Measurements from ENCODE around the gene HNRNPUL1. TPM values are rescaled to one million over a fixed set of nuclear protein-coding genes. Genes with fewer than 3 reads are reported as not detected.

Gene HNRNPUL1
- total and polyA plus RNA-seq, 9 of the 15 experiments (the other 6 are each of a cell fraction or from before 2014, with no cell fraction given), result 7.3 to 211 (median 85.0) TPM

DNA sequence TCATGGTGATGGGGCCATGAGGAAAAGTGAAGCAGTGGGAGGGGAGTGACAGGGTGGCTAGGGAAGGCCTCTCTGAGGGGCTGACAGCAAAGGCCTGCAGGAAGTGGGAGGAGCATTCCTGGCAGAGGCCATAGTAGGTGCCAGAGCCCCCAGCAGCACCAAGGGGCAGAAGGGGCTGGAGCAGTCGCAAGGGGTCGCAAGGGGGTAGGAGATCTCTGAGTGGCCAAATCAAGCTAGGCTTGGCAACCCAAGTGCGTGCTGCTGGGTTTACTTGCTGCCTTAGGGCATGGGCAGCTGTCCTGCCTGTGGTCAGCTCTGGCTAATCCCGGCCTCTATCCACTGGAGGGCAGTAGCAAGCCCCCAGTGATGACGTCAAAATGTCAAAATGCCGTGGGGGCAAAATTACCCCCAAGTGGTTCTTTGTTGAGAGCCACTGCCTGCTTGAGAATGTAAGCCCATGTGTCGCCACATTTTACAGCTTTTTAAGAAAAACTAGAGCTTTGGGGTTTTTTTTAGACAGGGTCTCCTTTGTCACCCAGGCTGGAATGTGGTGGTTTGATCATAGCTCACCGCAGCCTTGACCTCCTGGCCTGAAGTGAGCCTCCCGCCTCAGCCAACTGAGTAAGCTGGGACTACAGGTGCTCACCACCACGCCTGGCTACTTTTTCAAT lies 57.6 kb downstream of the HNRNPUL1 start (continued):
- TF ChIP-seq SMAD3 (CRISPR knock-in tag; conservative IDR thresholded peaks at IDR 0.05) (no peak), SUPT5H (IDR thresholded peaks at IDR 0.05) (0 out of 2 replicates have a peak, but pooled peaks have one; percentile 22), ATF7 (IDR thresholded peaks at IDR 0.05) (peak; percentile 91), KDM2B (CRISPR knock-in tag; IDR thresholded peaks at IDR 0.05) (no peak), ETV5 (CRISPR knock-in tag; IDR thresholded peaks at IDR 0.05; ENCODE audit: low read depth) (0 out of 2 replicates have a peak, but pooled peaks have one; percentile 32), JUND (IDR thresholded peaks at IDR 0.05; ENCODE audit: borderline replicate concordance, low read depth, low read length) (peak; percentile 82), JUND (tag; IDR thresholded peaks at IDR 0.05; ENCODE audit: borderline replicate concordance, low read depth, low read length) (peak; percentile 67; the same call in 2 of the 3 replicates), FOSL1 (tag; conservative IDR thresholded peaks at IDR 0.05) (peak; percentile 59; the same call in 1 of the 2 replicates), ZBTB7A (IDR thresholded peaks at IDR 0.05; ENCODE audit: borderline replicate concordance, control insufficient read depth, low read depth, low read length) (peak; percentile 59), KHSRP (IDR thresholded peaks at IDR 0.05) (0 out of 2 replicates have a peak, but pooled peaks have one; percentile 45), CBX2 (IDR thresholded peaks at IDR 0.05; ENCODE audit: insufficient read depth, low read length, poor library complexity, severe bottlenecking) (no peak), ATF1 (CRISPR knock-in tag; IDR thresholded peaks at IDR 0.05) (peak; percentile 68), ATF1 (tag; IDR thresholded peaks at IDR 0.05) (peak; percentile 96), RCOR1 (IDR thresholded peaks at IDR 0.05; ENCODE audit: borderline replicate concordance in 1 of 2, low read depth in 2 of 2, low read length in 2 of 2) (0 out of 4 replicates have a peak, but pooled peaks of 1 of the 2 experiments have one; percentile 9), RBFOX2 (IDR thresholded peaks at IDR 0.05; ENCODE audit: low read depth, low read length) (peak; percentile 46), LCOR (CRISPR knock-in tag; IDR thresholded peaks at IDR 0.05) (0 out of 2 replicates have a peak, but pooled peaks have one; percentile 22), CREM (IDR thresholded peaks at IDR 0.05; ENCODE audit: low read depth) (peak; percentile 96), ARID1B (IDR thresholded peaks at IDR 0.05) (peak; percentile 51), ZNF707 (CRISPR knock-in tag; conservative IDR thresholded peaks at IDR 0.05) (no peak)
- TF ChIP-seq, protein P1, sequence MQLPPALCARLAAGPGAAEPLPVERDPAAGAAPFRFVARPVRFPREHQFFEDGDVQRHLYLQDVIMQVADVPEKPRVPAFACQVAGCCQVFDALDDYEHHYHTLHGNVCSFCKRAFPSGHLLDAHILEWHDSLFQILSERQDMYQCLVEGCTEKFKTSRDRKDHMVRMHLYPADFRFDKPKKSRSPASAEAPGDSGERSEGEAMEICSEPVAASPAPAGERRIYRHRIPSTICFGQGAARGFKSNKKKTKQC (CRISPR knock-in tag; IDR thresholded peaks at IDR 0.05), result no peak
- TF ChIP-seq, protein P2, sequence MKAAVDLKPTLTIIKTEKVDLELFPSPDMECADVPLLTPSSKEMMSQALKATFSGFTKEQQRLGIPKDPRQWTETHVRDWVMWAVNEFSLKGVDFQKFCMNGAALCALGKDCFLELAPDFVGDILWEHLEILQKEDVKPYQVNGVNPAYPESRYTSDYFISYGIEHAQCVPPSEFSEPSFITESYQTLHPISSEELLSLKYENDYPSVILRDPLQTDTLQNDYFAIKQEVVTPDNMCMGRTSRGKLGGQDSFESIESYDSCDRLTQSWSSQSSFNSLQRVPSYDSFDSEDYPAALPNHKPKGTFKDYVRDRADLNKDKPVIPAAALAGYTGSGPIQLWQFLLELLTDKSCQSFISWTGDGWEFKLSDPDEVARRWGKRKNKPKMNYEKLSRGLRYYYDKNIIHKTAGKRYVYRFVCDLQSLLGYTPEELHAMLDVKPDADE (conservative IDR thresholded peaks at IDR 0.05; ENCODE audit: control insufficient read depth, low read depth, low read length), result no peak
- TF ChIP-seq, protein P3, sequence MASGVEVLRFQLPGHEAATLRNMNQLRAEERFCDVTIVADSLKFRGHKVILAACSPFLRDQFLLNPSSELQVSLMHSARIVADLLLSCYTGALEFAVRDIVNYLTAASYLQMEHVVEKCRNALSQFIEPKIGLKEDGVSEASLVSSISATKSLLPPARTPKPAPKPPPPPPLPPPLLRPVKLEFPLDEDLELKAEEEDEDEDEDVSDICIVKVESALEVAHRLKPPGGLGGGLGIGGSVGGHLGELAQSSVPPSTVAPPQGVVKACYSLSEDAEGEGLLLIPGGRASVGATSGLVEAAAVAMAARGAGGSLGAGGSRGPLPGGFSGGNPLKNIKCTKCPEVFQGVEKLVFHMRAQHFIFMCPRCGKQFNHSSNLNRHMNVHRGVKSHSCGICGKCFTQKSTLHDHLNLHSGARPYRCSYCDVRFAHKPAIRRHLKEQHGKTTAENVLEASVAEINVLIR (CRISPR knock-in tag; IDR thresholded peaks at IDR 0.05), result peak; percentile 68
- TF ChIP-seq, protein P4, sequence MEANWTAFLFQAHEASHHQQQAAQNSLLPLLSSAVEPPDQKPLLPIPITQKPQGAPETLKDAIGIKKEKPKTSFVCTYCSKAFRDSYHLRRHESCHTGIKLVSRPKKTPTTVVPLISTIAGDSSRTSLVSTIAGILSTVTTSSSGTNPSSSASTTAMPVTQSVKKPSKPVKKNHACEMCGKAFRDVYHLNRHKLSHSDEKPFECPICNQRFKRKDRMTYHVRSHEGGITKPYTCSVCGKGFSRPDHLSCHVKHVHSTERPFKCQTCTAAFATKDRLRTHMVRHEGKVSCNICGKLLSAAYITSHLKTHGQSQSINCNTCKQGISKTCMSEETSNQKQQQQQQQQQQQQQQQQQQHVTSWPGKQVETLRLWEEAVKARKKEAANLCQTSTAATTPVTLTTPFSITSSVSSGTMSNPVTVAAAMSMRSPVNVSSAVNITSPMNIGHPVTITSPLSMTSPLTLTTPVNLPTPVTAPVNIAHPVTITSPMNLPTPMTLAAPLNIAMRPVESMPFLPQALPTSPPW (CRISPR knock-in tag; IDR thresholded peaks at IDR 0.05), result peak; percentile 70

Measured in K562 (cell line).